GM06990 (cell line): Measurements from ENCODE around the gene LARP4B.

Experiments used
- DNase-seq: peaks from one replicate; pipeline ENCODE4 v3.0.0-alpha.2; 2011; ENCODE audit not compliant: insufficient read length; ENCODE audit errors: extremely low read depth
- H3K27me3 ChIP-seq: replicated peaks from 2 replicates; pipeline ENCODE4 v1.6.0; 2011; ENCODE audit warnings: low read length; ENCODE audit not compliant: control insufficient read depth, insufficient read depth
- H3K36me3 ChIP-seq: 2 replicates; pipeline ENCODE4 v1.5.1; 2011; ENCODE audit warnings: low read length; ENCODE audit not compliant: control insufficient read depth, insufficient read depth
- H3K4me3 ChIP-seq: replicated peaks from 2 replicates; pipeline ENCODE4 v1.5.1; 2011; ENCODE audit warnings: low read depth, mild to moderate bottlenecking, control low read depth, low read length
- CTCF ChIP-seq: IDR thresholded peaks from 2 replicates; pipeline ENCODE4 v1.5.1; 2011; ENCODE audit warnings: low read length, control low read depth, mild to moderate bottlenecking, inconsistent platforms; ENCODE audit not compliant: insufficient read depth, poor library complexity, severe bottlenecking

LARP4B gene

GRCh38 chr10:759898-760477 lies 171.5 kb downstream of the LARP4B start:
- TF ChIP-seq CTCF, result no peak
- H3K4me3 ChIP-seq, result no peak overlapping the region
- DNase-seq, result no peak
- no peaks in the 10 kb centered on the region for H3K27me3 ChIP-seq
- no peaks in the 10 kb centered on the region for H3K36me3 ChIP-seq
